ENCODE results near the gene PHC3.

The PHC3 gene

GRCh38 chr3:170062769-170063168 is 118.8 kb downstream of the PHC3 start:
- TF ChIP-seq, protein P1, sequence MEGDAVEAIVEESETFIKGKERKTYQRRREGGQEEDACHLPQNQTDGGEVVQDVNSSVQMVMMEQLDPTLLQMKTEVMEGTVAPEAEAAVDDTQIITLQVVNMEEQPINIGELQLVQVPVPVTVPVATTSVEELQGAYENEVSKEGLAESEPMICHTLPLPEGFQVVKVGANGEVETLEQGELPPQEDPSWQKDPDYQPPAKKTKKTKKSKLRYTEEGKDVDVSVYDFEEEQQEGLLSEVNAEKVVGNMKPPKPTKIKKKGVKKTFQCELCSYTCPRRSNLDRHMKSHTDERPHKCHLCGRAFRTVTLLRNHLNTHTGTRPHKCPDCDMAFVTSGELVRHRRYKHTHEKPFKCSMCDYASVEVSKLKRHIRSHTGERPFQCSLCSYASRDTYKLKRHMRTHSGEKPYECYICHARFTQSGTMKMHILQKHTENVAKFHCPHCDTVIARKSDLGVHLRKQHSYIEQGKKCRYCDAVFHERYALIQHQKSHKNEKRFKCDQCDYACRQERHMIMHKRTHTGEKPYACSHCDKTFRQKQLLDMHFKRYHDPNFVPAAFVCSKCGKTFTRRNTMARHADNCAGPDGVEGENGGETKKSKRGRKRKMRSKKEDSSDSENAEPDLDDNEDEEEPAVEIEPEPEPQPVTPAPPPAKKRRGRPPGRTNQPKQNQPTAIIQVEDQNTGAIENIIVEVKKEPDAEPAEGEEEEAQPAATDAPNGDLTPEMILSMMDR (IDR thresholded peaks at IDR 0.05; ENCODE audit: borderline replicate concordance, control extremely low read depth, extremely low read depth, insufficient read depth, missing control alignments) = no peak
- DNase-seq (ENCODE audit: low spot score) = no peak
- in situ Hi-C loops (cut with MboI; ENCODE audit: low sequenced_read_pairs, unreplicated experiment) = no loop called here

GRCh38 chr3:170062068-170062467 is 119.5 kb downstream of the PHC3 start:
- DNase-seq (ENCODE audit: low spot score) = no peak
- TF ChIP-seq, protein P1 (IDR thresholded peaks at IDR 0.05; ENCODE audit: borderline replicate concordance, control extremely low read depth, extremely low read depth, insufficient read depth, missing control alignments) = no peak
- in situ Hi-C loops (cut with MboI; ENCODE audit: low sequenced_read_pairs, unreplicated experiment) = no loop called here

- in situ Hi-C loops (cut with MboI; ENCODE audit: low sequenced_read_pairs, unreplicated experiment) = no loop called here
- no peak for DNase-seq (ENCODE audit: low spot score)
- TF ChIP-seq, protein P1 (IDR thresholded peaks at IDR 0.05; ENCODE audit: borderline replicate concordance, control extremely low read depth, extremely low read depth, insufficient read depth, missing control alignments) = no peak
Observed at GRCh38 chr3:170059447-170059846, 122.1 kb downstream of the PHC3 start.

GRCh38 chr3:170058127-170058526 is 123.4 kb downstream of the PHC3 start:
- in situ Hi-C loops (cut with MboI; ENCODE audit: low sequenced_read_pairs, unreplicated experiment) = no loop called here
- TF ChIP-seq, protein P1 (IDR thresholded peaks at IDR 0.05; ENCODE audit: borderline replicate concordance, control extremely low read depth, extremely low read depth, insufficient read depth, missing control alignments) = no peak
- DNase-seq (ENCODE audit: low spot score) = no peak

DNA sequence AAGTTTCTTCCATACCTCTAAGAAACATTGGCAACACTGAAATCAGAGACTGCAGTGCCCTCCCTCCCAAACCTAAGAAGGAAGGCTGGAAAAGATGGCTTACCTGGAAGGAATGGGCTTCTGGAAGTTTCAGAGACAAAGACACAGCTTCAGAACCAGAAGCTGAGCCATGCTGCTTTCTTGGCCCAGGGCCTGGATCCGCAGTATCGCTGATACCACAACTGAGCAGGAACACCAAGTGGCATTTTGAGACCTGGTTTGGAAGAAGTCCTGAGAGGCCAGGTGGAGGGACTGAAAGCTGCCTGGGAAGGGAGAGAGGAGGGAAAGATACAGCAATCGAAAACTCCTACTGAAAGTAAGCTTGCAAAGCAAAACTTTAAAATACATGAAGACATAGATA is 124.0 kb downstream of the PHC3 start:
- DNase-seq (ENCODE audit: low spot score) = no peak
- in situ Hi-C loops (cut with MboI; ENCODE audit: low sequenced_read_pairs, unreplicated experiment) = no loop called here
- TF ChIP-seq, protein P1 (IDR thresholded peaks at IDR 0.05; ENCODE audit: borderline replicate concordance, control extremely low read depth, extremely low read depth, insufficient read depth, missing control alignments) = no peak

DNA sequence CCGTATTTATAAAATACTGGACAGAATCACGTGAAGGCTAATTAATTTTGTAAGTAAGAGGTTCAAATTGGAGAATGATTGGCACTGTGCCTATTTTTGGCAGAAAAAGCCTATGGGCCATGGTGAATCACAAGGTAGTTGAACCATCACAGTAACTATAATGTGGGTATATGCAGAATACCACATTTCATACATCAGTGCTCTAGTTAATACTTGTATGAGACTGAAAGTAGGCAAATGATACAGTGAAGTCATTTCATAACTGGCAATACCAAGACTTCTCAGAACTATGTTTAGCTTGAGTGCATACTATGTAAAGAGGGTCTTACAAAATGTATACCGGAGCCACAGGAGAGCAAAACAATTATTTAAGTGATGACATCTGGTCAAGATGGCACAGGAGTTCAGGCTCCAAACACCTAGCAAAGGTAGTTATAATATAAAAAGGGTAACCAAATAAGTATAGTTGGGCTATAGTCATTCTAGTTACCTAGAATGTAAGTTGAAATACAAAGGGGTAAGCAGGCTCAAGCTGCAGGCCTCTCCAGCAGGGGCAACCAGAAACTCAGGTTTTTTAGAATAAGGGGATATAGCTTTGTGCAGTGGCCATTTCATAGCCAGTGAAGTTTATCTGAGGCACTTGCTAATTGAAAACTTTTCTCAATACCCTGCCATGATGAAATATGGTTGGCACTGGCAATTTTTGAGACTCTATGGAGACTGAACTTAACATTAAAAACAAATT is 124.7 kb downstream of the PHC3 start:
- in situ Hi-C loops (cut with MboI; ENCODE audit: low sequenced_read_pairs, unreplicated experiment) = no loop called here
- DNase-seq (ENCODE audit: low spot score) = peak; percentile 67
- TF ChIP-seq, protein P1 (IDR thresholded peaks at IDR 0.05; ENCODE audit: borderline replicate concordance, control extremely low read depth, extremely low read depth, insufficient read depth, missing control alignments) = no peak

Data from GM13976 (cell line).